ENCODE data around the gene C5orf46.

The C5orf46 gene

GRCh38 chr5:147860641-147861025 is 45.7 kb downstream of the C5orf46 start:
- Histone ChIP-seq H3K9ac (ENCODE audit: low read depth, low read length) (no peak overlapping the region), H3K9me3 (ENCODE audit: insufficient read depth, low read length, severe bottlenecking) (no peaks in the 10 kb centered on the region), H3K27ac (ENCODE audit: low read length) (no peak overlapping the region), H2AFZ (ENCODE audit: low read depth, low read length) (no peak overlapping the region), H3K4me3 (ENCODE audit: low read depth in 1 of 2, low read length in 2 of 2) (no peak overlapping the region), H3K36me3 (ENCODE audit: insufficient read depth, low read length) (no peaks in the 10 kb centered on the region), H3K4me1 (ENCODE audit: insufficient read depth, low read length) (no peaks in the 10 kb centered on the region), H3K4me2 (ENCODE audit: insufficient read depth, low read length) (no peak overlapping the region), H4K20me1 (ENCODE audit: insufficient read depth, low read length) (no peaks in the 10 kb centered on the region), H3K27me3 (ENCODE audit: insufficient read depth, low read length, poor library complexity) (peaks cover 3% of the 10 kb centered on the region), H3K79me2 (ENCODE audit: insufficient read depth, low read length) (no peaks in the 10 kb centered on the region)
- TF ChIP-seq CTCF (IDR thresholded peaks at IDR 0.05; ENCODE audit: borderline replicate concordance, extremely low read depth, low read length, poor library complexity, severe bottlenecking) (no peak), EZH2 (IDR thresholded peaks at IDR 0.05; ENCODE audit: borderline replicate concordance, low read depth, low read length, severe bottlenecking) (no peak)
- ATAC-seq (ENCODE audit: insufficient read depth, low read depth): no peak
- DNase-seq: no peak

GRCh38 chr5:147859962-147860640 is 46.2 kb downstream of the C5orf46 start:
- H3K27ac ChIP-seq (ENCODE audit: low read length): no peak overlapping the region
- no peak for ATAC-seq (ENCODE audit: insufficient read depth, low read depth)
- H2AFZ ChIP-seq (ENCODE audit: low read depth, low read length): no peak overlapping the region
- no peaks in the 10 kb centered on the region for H4K20me1 ChIP-seq (ENCODE audit: insufficient read depth, low read length)
- H3K9ac ChIP-seq (ENCODE audit: low read depth, low read length): no peak overlapping the region
- H3K36me3 ChIP-seq (ENCODE audit: insufficient read depth, low read length): no peaks in the 10 kb centered on the region
- H3K4me1 ChIP-seq (ENCODE audit: insufficient read depth, low read length): no peaks in the 10 kb centered on the region
- H3K9me3 ChIP-seq (ENCODE audit: insufficient read depth, low read length, severe bottlenecking): no peaks in the 10 kb centered on the region
- H3K79me2 ChIP-seq (ENCODE audit: insufficient read depth, low read length): no peaks in the 10 kb centered on the region
- TF ChIP-seq CTCF (IDR thresholded peaks at IDR 0.05; ENCODE audit: borderline replicate concordance, extremely low read depth, low read length, poor library complexity, severe bottlenecking) (no peak), EZH2 (IDR thresholded peaks at IDR 0.05; ENCODE audit: borderline replicate concordance, low read depth, low read length, severe bottlenecking) (no peak)
- H3K4me2 ChIP-seq (ENCODE audit: insufficient read depth, low read length): no peak overlapping the region
- H3K27me3 ChIP-seq (ENCODE audit: insufficient read depth, low read length, poor library complexity): peaks cover 3% of the 10 kb centered on the region
- no peak overlapping the region for H3K4me3 ChIP-seq (ENCODE audit: low read depth in 1 of 2, low read length in 2 of 2)
- no peak for DNase-seq

GRCh38 chr5:147858565-147858964 is 47.8 kb downstream of the C5orf46 start:
- Histone ChIP-seq H3K27ac (ENCODE audit: low read length) (no peak overlapping the region), H3K79me2 (ENCODE audit: insufficient read depth, low read length) (no peaks in the 10 kb centered on the region), H3K36me3 (ENCODE audit: insufficient read depth, low read length) (no peaks in the 10 kb centered on the region), H3K4me3 (ENCODE audit: low read depth in 1 of 2, low read length in 2 of 2) (no peak overlapping the region), H2AFZ (ENCODE audit: low read depth, low read length) (no peak overlapping the region), H4K20me1 (ENCODE audit: insufficient read depth, low read length) (no peaks in the 10 kb centered on the region), H3K9ac (ENCODE audit: low read depth, low read length) (no peak overlapping the region), H3K4me2 (ENCODE audit: insufficient read depth, low read length) (no peak overlapping the region), H3K9me3 (ENCODE audit: insufficient read depth, low read length, severe bottlenecking) (no peaks in the 10 kb centered on the region), H3K4me1 (ENCODE audit: insufficient read depth, low read length) (no peaks in the 10 kb centered on the region), H3K27me3 (ENCODE audit: insufficient read depth, low read length, poor library complexity) (peaks cover 3% of the 10 kb centered on the region)
- no peak for ATAC-seq (ENCODE audit: insufficient read depth, low read depth)
- TF ChIP-seq CTCF (IDR thresholded peaks at IDR 0.05; ENCODE audit: borderline replicate concordance, extremely low read depth, low read length, poor library complexity, severe bottlenecking) (no peak), EZH2 (IDR thresholded peaks at IDR 0.05; ENCODE audit: borderline replicate concordance, low read depth, low read length, severe bottlenecking) (no peak)
- no peak for DNase-seq
